Nucleus accumbens (tissue), 56 donors: Measurements from ENCODE around the gene FASN.

Experiments used
- DNase-seq, 56 donors: peaks; one replicate each; lab custom pipeline; 2025; lab: John Stamatoyannopoulos, UW

The FASN gene

GRCh38 chr17:82080048-82080788, 17.8 kb downstream of the FASN start:
- DNase-seq = no peak

DNA sequence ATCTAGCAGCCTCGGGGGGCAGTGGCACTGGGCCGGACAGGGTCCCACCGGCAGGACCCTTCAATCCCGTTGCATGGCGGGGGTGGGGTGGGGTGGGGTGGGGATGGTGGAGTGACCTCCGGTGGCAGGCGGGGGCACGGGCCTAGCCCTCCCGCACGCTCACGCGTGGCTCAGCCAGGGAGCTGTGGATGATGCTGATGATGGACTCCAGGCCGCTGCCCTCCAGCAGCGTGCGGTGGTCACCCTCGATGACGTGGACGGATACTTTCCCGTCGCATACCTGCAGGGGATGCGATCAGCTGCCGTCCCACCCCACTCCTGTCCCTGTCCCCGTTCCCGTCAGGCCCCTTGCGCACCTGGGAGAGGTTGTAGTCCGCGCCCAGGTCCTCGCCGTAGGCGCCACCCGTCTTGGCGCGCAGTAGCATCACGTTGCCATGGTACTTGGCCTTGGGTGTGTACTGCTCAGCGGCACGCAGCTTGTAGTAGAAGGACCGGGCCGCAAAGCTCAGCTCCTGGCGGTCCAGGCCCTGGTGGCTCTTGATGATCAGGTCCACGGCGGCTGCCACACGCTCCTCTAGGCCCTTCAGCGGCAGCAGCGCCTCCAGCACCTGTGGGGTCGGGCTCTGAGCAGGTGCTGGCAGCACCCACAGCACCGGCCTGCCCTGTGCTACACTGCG, 18.9 kb downstream of the FASN start:
- no peak for DNase-seq

DNA sequence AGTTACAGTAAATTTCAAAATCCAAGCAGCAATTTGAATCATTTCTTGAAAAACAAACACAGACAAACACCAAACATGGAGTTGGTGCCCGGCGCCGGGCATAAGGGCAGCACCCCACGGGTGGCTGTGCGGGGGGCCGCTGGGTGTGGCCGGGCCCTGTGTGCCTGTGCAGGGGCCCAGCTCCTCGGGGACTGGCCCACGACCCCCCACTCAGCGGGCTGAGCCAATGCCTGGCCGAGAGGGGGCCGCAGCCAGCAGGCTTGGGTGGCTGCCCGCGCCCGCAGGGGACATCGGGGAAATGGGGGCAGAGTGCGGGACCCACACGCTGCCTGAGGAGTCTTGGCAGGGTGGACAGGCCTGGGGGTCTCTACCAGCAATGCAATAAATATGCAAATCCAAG, 19.6 kb downstream of the FASN start:
- DNase-seq = no peak

DNA sequence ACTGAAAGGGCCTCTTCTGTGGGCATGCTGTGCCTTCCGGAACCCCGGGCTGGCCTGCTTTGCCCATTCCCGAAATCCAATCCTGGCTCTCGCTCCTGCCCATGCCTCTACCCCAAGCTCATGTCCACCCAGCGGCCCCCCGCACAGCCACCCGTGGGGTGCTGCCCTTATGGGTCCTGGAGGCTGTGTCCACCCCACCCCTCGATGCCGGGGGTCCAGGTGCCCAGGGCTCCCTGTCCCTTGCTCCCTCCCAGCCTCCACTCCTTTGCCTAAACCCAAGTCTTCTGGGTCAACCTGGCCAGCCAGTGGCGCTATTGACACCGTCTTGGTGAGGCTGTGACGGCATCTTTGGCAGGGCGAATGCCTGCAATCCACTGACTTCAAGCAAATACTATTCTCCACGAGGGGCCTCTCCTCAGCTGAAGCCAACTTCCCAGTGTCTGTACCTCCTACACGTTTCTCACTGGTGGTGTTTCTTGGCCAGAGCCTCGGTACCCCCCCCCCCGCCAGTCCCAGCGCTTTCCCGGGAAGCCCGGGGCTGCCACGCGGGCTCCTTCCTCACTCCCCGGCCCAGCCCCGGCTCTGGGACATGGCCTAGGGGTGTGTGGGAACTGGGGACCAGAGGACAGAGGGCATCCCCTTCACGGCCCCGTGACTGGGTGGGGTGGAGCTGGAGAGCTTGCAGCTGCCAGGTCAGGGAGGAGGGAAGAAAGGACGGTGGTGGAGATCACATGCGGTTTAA, 20.2 kb downstream of the FASN start:
- DNase-seq = no peak

GRCh38 chr17:82076785-82077591, 21.0 kb downstream of the FASN start:
- DNase-seq = no peak

DNA sequence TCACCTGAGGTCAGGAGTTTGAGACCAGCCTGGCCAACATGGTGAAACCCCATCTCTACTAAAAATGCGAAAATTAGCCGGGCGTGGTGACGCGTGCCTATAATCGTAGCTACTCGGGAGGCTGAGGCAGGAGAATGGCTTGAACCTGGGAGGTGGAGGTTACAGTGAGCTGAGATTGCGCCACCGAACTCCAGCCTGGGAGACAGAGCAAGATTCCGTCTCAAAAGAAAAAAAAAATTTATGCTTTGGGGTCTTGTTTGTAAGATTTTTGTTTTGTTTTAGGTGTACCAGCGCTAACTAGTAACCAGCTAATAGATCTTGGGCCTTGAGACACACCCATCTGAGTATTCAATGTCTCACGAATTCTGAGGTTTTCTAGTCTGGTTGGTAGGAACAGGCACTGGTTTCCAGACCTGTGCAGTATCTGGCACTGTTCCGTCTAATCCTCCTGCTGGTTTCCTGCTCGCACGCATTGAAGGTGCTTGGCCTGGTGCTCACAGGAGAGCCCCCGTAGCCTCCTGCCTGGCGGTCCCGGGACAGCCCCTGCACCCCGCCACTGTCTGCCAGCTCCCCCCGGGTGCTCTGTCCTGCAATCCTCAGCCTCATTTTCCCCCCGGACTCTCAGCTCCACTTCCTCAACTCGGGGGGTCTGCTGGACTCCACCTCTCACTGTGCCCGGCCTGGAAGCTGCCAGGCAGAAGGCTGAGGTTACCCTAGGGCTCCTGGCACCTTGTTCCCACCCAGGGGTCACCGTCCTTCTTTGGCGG, 21.8 kb downstream of the FASN start:
- no peak for DNase-seq

- DNase-seq = no peak
Observed at GRCh38 chr17:82073446-82073845, 24.6 kb downstream of the FASN start.

GRCh38 chr17:82072827-82073226, 25.2 kb downstream of the FASN start:
- DNase-seq = no peak

DNA sequence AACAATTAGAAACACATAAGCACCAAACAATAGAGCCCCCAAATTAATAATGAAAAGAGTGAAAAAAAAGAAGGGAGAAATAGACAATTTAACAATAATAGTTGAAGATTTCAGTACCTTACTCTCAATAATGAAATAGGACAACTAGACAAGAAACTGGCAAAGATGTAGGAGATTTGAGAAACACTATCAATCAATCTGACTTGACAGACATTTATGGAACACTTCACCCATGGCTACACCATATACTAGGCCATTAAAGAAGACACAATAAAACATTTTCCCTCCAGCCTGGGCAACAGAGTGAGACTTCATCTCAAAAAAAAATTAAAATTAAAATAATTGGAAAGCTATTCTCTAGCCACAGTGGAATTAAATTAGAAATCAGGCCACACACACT, 27.4 kb downstream of the FASN start:
- no peak for DNase-seq

- DNase-seq = peak in 41 of 56 donors; percentile 5 to 75 (median 36)
Observed at GRCh38 chr17:82065638-82066303, 32.3 kb downstream of the FASN start, which contains the start of gene DUS1L. DUS1L (minus strand) TSS chr17:82065804; CDS start chr17:82065059, 745 bp downstream.

- peak in 3 of 56 donors; percentile 33 to 36 (median 36) for DNase-seq
Observed at GRCh38 chr17:82065193-82065637, 32.8 kb downstream of the FASN start.

DNA sequence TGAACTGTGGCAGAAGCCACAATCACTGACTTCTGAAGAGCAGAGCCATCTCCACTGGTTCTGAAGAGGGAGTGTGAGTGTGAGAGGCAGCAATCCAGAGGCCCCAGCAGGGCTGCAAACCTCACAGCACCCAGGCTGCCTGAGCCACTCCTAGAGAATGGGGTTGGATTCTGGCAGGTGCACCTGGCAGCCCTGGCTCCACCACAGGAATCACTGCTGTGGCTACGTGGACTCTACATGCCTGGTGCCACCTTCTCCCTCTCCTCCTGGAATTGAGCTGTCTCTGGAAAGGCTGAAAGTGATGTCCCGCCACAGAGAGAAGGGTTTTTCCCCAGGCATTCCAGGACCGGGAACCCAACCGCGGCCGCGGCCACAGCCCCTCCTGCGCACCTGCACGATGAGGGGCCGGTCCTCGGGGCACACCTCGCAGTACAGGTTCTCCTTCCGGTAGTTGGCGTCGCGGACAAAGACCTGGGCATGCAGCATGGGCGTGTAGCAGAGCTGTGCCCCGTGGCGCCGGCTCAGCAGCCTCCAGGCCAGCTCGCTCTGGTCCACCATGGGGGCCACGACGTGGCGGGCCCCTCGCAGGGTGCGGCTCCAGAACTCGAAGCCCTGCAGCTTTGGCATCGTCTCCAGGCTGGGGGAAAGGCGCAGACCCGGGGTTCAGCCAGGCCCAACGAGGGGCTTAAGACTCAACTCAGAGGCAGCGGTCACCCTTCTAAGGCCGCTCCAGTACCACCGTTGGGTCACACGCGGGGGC, 33.4 kb downstream of the FASN start:
- no peak for DNase-seq

DNA sequence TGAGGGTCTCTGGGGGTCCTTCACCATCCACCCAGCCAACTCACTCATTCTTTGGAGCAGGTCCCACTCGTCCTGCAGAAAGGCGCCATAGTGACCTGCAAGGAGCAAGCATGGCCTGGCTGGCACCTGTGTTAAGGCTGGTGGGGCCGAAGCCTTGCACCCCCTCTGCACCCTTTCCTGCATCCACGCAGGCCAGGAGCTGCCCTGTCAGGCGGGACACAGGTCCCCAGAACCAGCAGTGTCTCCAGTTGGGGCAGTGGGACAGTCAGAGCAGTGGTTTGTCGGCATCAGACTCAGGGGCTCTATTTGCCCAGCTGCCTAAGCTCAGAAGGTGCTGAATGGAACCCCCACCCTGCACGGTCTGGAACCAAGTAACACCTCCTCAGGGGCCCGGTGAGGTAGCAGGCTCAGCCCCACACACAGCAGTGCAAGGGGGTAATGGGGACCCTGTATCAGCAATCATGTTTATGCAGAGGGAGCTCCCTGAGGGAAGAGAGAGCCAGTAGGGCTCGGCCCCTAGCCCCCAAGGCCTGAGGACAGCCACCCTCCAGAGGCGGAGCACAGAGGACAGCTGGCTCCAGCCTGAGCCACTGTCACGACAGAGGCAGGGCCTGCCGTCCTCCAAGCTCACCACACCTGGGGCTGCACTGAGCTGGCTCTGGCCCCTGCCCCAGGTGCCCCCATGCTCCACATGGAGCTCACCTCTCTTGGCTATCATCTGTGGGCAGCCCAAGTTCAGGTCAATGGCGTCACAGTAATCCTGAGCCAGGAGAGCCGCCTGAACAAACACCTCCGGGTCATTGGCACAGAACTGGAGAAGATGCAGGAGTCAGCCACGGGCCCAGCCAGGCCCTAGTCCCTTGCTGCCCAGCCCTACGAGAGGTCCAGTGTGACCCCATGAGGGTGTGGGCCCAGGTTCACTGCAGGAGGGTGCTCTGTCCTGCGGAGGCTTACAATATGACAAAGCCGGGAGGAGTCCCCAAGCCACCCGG, 34.3 kb downstream of the FASN start:
- DNase-seq = no peak

GRCh38 chr17:82062984-82063368, 35.1 kb downstream of the FASN start:
- no peak for DNase-seq

DNA sequence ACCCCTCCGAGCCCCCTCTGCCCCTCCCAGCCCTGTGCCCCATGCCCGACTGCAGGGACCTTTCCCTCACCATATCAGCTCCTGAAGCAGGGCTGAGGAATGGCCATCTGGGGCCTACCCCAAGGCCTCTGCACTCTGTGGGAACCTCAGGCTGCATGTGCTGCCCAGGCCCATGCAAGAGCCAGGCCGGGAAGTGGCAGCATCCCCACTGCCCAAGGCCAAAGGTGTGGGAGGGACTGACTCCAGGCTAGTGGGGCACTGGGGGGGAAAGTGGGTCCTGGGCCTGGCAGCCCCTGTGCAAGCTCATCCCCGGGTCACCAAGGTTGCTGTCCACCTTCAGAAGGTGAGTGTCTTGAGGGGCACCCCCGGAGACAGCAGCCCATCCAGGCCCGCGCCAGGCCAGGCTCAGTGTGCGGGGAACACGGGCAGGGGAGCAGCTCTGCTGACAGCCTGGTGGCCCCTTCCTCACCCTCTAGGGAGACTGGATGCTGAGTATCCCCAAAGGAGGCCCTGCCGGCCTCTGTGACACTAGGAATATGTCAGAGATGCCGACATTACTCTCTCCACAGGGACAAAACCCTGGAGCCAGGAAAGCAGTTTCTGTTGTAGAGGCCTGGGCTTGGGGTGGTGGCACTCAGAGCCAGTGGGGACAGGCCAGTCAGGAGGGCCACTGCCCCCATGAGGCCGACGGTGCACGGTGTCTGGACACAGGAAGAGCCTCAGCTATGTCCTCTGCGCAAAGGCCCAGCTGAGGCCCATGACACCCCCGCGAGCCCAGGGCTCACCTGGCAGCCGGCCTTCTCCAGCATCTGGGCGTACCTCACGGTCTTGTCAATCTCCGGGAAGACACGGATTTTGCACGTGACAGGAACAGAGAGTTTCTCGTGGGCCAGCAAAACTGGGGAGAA, 35.7 kb downstream of the FASN start:
- no peak for DNase-seq
